Renal pelvis (tissue), 4 donors: ENCODE data around the gene SDCCAG8. TPM values are rescaled to one million over a fixed set of nuclear protein-coding genes. Genes with fewer than 3 reads are reported as not detected.

Experiments
- DNase-seq: peaks from one replicate; pipeline ENCODE4 v3.0.0-alpha.2; 2013
- polyA plus RNA-seq, 3 donors: library from polyadenylated mRNA; unstranded; fragments of 120-200 nt; gene quantifications; one replicate each; pipeline ENCODE4 v1.2.1, GENCODE V29; 2013; ENCODE audit not compliant: insufficient read length in 3 of 3

The SDCCAG8 gene
- polyA plus RNA-seq, 3 donors, result 30.2 to 52.0 (median 47.2) TPM

- no peak for DNase-seq
These were observed 123.9 kb downstream of the SDCCAG8 start for GRCh38 chr1:243379706-243380105.

- no peak for DNase-seq
These were observed 132.4 kb downstream of the SDCCAG8 start for GRCh38 chr1:243388276-243388675.

- DNase-seq, result no peak
These were observed 134.4 kb downstream of the SDCCAG8 start for GRCh38 chr1:243390162-243390791.

GRCh38 chr1:243391355-243391754 is 135.5 kb downstream of the SDCCAG8 start:
- DNase-seq, result no peak

- no peak for DNase-seq
These were observed 137.3 kb downstream of the SDCCAG8 start for GRCh38 chr1:243393096-243393495.

GRCh38 chr1:243394066-243394465 is 138.2 kb downstream of the SDCCAG8 start:
- DNase-seq, result no peak

GRCh38 chr1:243394601-243395464 is 139.0 kb downstream of the SDCCAG8 start:
- no peak for DNase-seq

- DNase-seq, result no peak
These were observed 140.6 kb downstream of the SDCCAG8 start for GRCh38 chr1:243396424-243396823.

GRCh38 chr1:243396876-243397275 is 141.0 kb downstream of the SDCCAG8 start:
- no peak for DNase-seq

- DNase-seq, result no peak
These were observed 141.9 kb downstream of the SDCCAG8 start for GRCh38 chr1:243397613-243398321.

- no peak for DNase-seq
These were observed 143.8 kb downstream of the SDCCAG8 start for GRCh38 chr1:243399561-243400155.

- DNase-seq, result no peak
These were observed 147.0 kb downstream of the SDCCAG8 start for GRCh38 chr1:243402868-243403267.

- no peak for DNase-seq
These were observed 150.6 kb downstream of the SDCCAG8 start for GRCh38 chr1:243406424-243406823.

- DNase-seq, result no peak
These were observed 151.6 kb downstream of the SDCCAG8 start for GRCh38 chr1:243407284-243408018.

GRCh38 chr1:243408479-243408878 is 152.6 kb downstream of the SDCCAG8 start:
- DNase-seq, result no peak

- no peak for DNase-seq
These were observed 153.4 kb downstream of the SDCCAG8 start for GRCh38 chr1:243409284-243409683.

- DNase-seq, result no peak
These were observed 155.6 kb downstream of the SDCCAG8 start for GRCh38 chr1:243411472-243411871.

GRCh38 chr1:243413431-243414151 is 157.8 kb downstream of the SDCCAG8 start:
- DNase-seq, result no peak

- no peak for DNase-seq
These were observed 158.3 kb downstream of the SDCCAG8 start for GRCh38 chr1:243414152-243414494.

- no peak for DNase-seq
These were observed 160.0 kb downstream of the SDCCAG8 start for GRCh38 chr1:243415663-243416408.
